Mammary epithelial cell (primary cell): ENCODE results near the gene GPR61.

Experiments
- EZH2 ChIP-seq: IDR thresholded peaks from 2 replicates; pipeline ENCODE4 v1.6.1; 2012; ENCODE audit warnings: low read length, inconsistent platforms, borderline replicate concordance
- TF ChIP-seq, protein P1 (sequence below), 2 donors: IDR thresholded peaks in 1 of 2; conservative IDR thresholded peaks in 1 of 2; 2 replicates each; pipeline ENCODE4 v1.5.1; 2011 to 2012; ENCODE audit warnings: inconsistent platforms in 2 of 2, low read length in 2 of 2, mild to moderate bottlenecking in 2 of 2, control low read depth in 1 of 2, low read depth in 1 of 2; ENCODE audit not compliant: insufficient read depth in 1 of 2; ENCODE audit errors: extremely low read depth in 1 of 2

DNA sequence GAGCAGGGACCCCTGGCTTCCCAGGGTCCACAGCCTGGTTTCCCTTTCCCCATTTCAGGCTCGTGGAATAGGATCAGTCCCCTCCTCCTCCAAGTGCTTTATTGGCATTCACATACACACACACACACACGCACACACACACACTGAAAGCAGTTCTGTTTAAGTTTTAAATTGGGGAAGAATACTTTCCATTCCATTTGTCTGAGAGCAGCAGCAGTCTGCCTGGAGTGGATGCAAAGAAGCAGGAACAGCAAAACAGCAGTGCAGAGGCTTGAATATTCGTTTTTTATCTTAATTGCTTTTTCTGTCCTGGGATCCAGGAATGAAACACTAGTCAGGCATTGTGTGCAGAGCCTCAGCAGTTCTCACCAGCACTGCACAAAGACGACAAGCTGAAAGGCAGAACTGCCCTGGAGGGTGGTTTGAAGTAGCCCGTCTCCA is 38.7 kb upstream of the GPR61 start:
- TF ChIP-seq, protein P1, sequence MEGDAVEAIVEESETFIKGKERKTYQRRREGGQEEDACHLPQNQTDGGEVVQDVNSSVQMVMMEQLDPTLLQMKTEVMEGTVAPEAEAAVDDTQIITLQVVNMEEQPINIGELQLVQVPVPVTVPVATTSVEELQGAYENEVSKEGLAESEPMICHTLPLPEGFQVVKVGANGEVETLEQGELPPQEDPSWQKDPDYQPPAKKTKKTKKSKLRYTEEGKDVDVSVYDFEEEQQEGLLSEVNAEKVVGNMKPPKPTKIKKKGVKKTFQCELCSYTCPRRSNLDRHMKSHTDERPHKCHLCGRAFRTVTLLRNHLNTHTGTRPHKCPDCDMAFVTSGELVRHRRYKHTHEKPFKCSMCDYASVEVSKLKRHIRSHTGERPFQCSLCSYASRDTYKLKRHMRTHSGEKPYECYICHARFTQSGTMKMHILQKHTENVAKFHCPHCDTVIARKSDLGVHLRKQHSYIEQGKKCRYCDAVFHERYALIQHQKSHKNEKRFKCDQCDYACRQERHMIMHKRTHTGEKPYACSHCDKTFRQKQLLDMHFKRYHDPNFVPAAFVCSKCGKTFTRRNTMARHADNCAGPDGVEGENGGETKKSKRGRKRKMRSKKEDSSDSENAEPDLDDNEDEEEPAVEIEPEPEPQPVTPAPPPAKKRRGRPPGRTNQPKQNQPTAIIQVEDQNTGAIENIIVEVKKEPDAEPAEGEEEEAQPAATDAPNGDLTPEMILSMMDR (conservative IDR thresholded peaks at IDR 0.05 in 1 of 2, IDR thresholded peaks at IDR 0.05 in 1 of 2; ENCODE audit: extremely low read depth in 1 of 2, insufficient read depth in 1 of 2, low read depth in 1 of 2, low read length in 2 of 2) = no peak
- TF ChIP-seq EZH2 = no peak
